Measurements from ENCODE around the gene ARFIP1.
"Not testable (repeated sequence)": the region's sequence is repeated elsewhere in the genome, so short reads cannot be mapped to it uniquely, and the experiment has no call there.

The ARFIP1 gene

GRCh38 chr4:152847376-152847775, 67.6 kb downstream of the ARFIP1 start:
- DNase-seq: no peak

DNA sequence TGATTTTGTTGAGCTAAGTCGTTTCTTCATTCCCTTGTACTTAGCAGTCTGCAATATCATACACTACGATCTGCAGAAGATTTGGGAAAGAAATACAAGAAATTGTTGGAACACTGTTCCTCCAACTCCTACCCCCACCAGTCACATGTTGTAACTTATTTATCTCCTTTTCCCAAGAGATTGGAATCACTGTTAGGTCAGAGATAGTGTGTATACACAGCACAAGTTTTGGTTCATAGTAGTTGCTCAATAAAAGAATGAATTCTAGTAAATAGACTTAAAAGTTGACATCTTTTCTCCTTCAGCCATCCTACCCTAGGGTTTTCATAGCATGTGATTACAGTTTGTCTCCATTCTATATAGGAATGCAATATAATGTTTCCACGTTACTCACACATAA, 68.8 kb downstream of the ARFIP1 start:
- no peak for DNase-seq

GRCh38 chr4:152849350-152849749, 69.6 kb downstream of the ARFIP1 start:
- no peak for DNase-seq

GRCh38 chr4:152850377-152850776, 70.6 kb downstream of the ARFIP1 start:
- DNase-seq: peak in 1 of 2 donors; percentile 25

GRCh38 chr4:152851226-152851625, 71.5 kb downstream of the ARFIP1 start:
- DNase-seq: no peak

DNA sequence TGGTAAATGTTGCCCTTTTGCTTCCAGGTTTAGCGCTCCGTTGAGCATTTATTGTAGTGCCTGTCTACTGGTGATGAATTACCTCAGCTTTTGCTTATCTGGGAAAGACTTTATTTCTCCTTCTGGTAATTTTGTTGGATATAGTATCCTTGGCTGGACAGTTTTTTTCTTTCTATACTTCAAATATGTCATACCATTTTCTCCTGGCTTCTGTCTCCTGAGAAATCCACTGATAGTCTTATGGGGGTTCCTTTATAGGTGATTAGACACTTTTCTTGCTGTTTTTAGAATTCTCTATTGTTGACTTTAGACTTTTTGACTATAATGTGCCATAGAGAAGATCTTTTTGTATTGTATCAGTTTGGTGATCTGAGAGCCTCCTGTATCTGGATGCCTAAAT, 73.5 kb downstream of the ARFIP1 start:
- no peak for DNase-seq

DNA sequence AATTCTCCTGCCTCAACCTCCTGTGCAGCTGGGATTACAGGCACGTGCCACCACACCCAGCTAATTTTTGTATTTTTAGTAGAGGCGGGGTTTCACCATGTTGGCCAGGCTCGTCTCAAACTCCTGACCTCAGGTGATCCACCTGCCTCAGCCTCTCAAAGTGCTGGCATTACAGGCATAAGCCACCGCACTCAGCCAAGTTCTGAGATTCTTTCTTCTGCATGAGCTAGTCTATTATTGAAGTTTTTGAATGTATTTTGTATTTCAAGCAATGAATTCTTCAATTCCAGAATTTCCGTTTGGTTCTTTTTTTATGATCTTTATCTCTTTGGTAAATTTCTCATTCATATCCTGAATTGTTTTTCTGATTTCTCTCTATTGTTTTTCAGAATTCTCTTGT, 74.3 kb downstream of the ARFIP1 start:
- DNase-seq: not testable (repeated sequence)

DNA sequence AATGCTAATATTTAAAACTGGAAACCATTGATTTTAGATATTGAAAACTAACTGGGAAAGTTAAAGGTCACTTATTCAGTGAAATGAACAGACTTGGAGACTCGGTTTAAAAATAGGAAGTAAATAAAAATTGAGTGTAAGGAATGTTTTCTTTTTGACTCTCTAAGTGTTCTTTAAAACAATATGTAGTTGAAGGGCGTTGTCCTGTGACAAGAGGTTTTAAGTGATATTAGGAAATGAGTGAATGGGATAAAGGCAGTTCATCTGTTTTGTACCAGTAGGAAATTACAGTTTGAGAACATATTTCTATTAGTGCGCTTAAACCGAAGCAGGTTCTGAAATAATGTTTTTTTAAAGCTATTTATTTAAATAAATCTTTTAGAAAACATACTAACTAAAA, 77.2 kb downstream of the ARFIP1 start:
- DNase-seq: no peak

GRCh38 chr4:152858934-152859333, 79.2 kb downstream of the ARFIP1 start:
- DNase-seq: no peak

- DNase-seq: no peak
Observed at GRCh38 chr4:152860046-152860445, 80.3 kb downstream of the ARFIP1 start.

DNA sequence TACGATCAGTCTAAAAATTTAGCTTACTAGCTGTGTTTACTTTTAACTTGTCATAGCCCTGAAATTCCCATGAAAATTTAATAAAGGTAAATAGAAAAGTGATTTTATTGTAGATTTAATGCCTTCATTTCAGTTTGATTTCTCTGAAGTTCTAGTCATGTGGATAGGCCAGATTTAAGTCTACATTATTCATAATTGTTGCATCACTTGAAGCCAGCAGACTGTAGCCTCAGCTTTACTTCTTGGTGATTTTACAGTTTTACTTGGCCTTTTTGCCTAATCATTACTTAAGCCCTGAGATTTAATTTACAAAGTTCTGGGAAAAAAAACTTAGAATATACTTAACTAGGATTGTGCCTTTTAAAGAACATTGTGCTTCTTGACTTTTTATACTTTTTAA, 82.9 kb downstream of the ARFIP1 start:
- no peak for DNase-seq

GRCh38 chr4:152864361-152864760, 84.6 kb downstream of the ARFIP1 start:
- no peak for DNase-seq

GRCh38 chr4:152866432-152866993, 86.8 kb downstream of the ARFIP1 start:
- DNase-seq: not testable (repeated sequence)

GRCh38 chr4:152870606-152871005, 90.9 kb downstream of the ARFIP1 start:
- no peak for DNase-seq

- DNase-seq: no peak
Observed at GRCh38 chr4:152875261-152875660, 95.5 kb downstream of the ARFIP1 start.

GRCh38 chr4:152877868-152878267, 98.1 kb downstream of the ARFIP1 start:
- no peak for DNase-seq

GRCh38 chr4:152880263-152880662, 100.5 kb downstream of the ARFIP1 start:
- DNase-seq: no peak

DNA sequence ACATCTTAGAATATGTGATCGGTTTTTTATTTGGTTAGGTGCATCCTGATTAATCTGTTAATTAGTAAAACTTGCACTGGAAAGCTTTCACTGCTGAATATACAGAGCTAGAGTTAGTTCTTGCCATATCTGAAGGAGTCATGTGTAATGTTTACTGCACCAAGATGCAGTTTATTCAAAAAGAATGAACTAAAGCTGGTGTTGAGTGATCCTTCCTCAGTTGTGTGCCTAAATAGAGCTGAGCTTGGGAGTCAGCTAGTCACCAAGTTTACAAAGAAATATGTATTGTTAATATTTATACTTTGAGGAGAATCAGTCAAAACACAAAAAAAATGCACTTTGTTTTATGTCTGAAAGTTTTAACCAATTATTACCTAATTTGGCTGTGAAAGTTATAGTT, 102.2 kb downstream of the ARFIP1 start:
- DNase-seq: no peak

GRCh38 chr4:152885185-152885584, 105.4 kb downstream of the ARFIP1 start:
- DNase-seq: no peak

GRCh38 chr4:152886201-152886600, 106.4 kb downstream of the ARFIP1 start:
- DNase-seq: no peak

DNA sequence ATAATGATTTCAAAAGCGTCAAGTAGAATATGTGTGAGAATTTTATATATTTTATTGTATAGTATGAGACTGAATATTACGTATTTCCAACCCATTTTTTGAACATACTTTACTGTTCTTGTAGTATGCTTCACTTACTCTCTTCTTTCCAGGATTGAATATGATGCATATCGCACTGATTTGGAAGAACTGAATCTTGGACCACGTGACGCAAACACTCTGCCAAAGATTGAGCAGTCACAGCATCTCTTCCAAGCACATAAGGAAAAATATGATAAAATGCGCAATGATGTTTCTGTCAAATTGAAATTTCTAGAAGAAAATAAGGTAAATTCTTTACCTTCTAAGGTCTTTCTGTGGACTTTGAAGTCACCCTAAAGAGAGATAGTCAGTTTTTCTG, 108.2 kb downstream of the ARFIP1 start:
- DNase-seq: no peak

DNA sequence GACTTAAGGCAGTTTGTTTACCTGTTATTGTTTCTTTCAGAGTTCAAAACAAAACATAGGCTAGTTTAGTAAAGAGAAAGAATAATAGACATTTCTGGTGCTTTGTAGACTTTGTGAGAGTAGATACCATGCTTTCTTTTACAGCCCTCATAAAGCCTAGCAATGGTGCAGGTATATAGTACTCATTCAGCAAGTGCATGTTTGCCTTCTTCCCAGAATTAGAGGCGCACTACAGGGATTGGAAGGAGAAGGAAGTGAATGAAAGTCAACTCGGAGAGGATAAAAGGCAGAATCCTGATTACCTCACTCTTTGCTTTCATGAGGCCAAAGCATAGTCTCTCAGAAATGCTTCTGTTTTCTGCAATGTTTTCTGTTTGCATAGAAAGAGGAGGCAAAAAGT, 113.2 kb downstream of the ARFIP1 start:
- no peak for DNase-seq

- no peak for DNase-seq
Observed at GRCh38 chr4:152894673-152895072, 114.9 kb downstream of the ARFIP1 start.

- DNase-seq: no peak
Observed at GRCh38 chr4:152896811-152897210, 117.1 kb downstream of the ARFIP1 start.

GRCh38 chr4:152898133-152898532, 118.4 kb downstream of the ARFIP1 start:
- DNase-seq: not testable (repeated sequence)

DNA sequence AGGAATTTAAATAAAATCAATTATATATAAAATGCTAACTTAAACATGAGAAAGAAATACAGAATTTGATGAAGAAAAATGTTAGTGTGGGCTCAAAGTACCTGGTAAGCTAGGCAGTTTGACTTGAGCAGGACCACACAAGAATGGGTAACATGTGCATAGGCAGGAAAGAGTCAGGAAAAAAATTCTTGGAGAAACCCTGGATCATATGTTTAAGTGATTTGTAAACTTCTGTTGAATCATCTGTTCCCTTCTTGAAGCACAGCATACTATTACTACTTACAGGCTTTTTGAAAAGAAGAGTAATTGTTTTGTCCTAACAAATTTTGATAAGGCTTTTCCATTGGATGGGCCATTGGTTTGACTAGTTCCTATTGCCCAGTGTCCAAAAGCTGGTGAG, 118.9 kb downstream of the ARFIP1 start:
- no peak for DNase-seq

Measured in stimulated activated CD4-positive, alpha-beta T cell treated with anti-CD3 and anti-CD28 coated beads, Interleukin-2, amount 100 ng/mL, for 24 hours (primary cell).